Effector CD4-positive, alpha-beta T cell (primary cell): Measurements from ENCODE around the gene TUBA8.
"Not testable (repeated sequence)": the region's sequence is repeated elsewhere in the genome, so short reads cannot be mapped to it uniquely, and the experiment has no call there.

ENCODE experiments used
- DNase-seq: peaks from one replicate; pipeline ENCODE4 v3.0.0-alpha.2; 2020

TUBA8 gene

GRCh38 chr22:18136563-18137320 is 26.1 kb downstream of the TUBA8 start:
- DNase-seq, result no peak

- DNase-seq, result not testable (repeated sequence)
Measured at GRCh38 chr22:18141004-18141403, 30.4 kb downstream of the TUBA8 start.

DNA sequence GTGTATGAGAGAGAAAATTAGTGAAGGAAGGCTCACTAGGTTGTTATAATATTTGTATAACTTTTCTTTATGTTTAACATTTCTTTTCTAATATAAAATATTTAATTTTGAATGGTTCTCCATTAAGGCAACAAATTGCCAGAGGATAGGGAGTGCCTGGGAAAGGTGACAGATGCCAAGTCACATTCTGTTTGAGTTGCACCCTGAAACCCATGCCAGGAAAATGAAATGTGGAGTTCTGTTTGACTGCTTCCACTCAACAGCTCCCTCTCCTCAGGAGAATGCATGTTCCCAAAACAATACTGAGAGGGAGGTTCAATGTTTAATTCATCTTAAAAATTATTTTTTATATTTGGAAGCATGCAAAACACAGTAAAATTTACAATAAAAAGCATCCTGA is 33.5 kb downstream of the TUBA8 start:
- no peak for DNase-seq

DNA sequence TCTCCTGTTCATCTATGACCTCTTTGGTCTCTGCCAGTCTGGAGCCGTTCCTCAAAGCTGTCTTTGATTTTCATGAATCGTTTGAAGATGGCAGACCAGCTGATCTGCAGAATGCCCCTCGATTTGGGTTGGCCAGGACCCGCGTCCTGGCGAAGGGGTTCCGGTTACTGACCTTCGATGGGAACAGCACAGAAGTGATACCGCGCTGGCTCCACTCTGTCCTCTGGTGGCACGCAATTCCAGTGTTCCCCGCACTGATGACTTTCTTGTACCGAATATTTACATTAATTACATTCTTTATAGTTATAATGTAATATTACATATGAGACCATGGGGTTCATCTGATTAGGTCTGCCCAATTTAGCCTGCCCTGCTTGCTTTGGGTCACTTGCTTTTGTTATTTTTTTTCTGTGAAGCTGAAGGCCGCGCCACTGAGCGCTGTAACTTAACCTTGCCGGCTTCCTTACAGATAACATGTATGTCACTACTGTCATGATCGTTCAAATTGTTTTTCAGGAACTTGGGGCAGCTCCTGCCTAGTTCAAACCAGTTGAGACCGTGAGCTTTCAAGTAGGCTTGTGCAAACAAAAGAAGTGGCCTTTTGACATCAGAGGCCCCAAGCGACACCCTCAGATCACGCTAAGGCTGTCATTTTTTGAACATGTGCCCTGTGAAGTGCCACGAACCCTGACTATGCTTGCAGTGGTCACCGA is 35.2 kb downstream of the TUBA8 start:
- no peak for DNase-seq

GRCh38 chr22:18146389-18146753 is 35.8 kb downstream of the TUBA8 start:
- DNase-seq, result no peak

DNA sequence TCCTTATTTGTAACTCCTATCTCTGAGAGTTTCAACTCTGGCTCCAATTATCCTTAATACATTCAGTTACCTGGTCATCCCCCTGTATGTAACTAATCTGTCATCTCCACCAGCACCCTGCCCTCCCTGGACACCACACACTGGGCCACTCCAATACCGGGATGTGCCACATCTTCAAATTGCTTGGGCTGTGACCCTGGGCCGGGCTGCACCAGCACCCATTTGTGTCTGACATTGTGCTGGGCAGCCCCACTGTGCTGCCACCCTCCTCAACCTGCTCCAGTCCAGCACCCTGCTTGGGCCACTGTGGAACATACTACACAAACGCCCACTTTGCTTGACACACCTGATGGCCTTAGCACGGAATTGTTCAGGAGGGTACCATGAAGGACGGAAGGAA is 37.2 kb downstream of the TUBA8 start:
- no peak for DNase-seq

DNA sequence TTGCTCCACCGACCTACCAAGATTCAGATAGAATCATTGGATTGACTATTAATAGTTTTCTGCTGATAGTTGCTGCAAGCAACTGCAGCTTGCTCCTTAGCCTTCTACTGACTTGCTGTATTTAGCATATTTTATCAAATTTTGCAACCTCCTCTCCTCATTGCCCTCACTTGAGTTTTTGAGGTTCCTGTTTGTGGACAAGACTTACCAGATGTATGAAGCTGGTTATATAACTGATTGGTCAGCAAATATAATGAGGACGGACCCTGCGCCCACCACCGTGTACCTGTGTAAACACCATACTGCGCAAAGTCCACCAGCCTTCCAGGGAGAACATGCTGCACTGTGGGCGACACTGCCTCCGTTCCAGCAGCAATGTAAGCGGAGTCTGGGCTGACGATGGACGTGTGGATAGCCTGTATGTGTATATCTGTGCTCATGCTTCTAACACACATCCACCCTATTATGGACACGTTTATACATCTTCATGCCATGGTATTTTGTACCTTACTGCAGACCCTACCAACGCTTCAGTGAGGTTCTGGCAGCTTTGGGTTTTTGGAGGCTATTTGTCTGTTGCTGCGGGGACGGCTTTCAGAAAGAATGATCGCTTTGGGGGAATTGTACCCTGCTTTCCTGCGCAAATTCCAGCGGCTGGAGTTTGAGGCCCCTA is 37.8 kb downstream of the TUBA8 start:
- DNase-seq, result no peak

DNA sequence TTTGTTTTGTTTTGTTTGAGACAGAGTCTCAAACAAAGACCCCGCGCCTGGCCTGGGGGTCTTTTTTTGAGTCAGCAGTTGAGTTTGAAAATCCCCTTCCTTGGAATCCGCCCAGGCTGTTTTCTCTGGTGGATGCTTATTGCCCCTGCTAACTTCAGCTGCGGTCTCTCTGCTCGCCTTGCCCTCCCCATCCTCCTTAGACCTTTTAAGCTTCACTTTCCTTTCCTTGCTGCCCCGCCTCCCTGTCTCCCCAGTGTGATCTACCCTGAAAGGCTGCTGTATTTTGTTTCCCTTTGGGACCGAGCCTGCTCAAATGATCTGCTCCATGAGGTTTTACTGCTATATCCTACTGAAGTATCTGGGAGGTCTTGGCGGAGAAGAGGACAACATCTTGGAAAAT is 41.9 kb downstream of the TUBA8 start:
- peak; percentile 12 for DNase-seq

GRCh38 chr22:18154821-18155390 is 44.3 kb downstream of the TUBA8 start:
- DNase-seq, result no peak

DNA sequence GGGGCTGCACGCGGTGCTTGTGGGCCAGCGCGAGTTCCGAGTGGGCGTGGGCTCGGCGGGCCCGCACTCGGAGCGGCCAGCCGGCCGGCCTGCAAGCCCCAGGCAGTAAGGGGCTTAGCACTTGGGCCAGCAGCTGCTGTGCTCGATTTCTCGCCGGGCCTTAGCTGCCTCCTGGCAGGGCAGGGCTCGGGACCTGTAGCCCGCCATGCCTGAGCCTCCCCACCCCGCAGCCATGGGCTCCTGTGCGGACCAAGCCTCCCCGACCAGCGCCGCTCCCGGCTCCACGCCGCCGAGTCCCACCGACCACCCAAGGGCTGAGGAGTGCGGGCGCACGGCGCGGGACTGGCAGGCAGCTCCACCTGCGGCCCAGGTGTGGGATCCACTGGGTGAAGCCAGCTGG is 44.9 kb downstream of the TUBA8 start:
- not testable (repeated sequence) for DNase-seq

GRCh38 chr22:18156878-18157713 is 46.5 kb downstream of the TUBA8 start:
- peak; percentile 9 for DNase-seq

- DNase-seq, result no peak
Measured at GRCh38 chr22:18157714-18158028, 47.1 kb downstream of the TUBA8 start.

DNA sequence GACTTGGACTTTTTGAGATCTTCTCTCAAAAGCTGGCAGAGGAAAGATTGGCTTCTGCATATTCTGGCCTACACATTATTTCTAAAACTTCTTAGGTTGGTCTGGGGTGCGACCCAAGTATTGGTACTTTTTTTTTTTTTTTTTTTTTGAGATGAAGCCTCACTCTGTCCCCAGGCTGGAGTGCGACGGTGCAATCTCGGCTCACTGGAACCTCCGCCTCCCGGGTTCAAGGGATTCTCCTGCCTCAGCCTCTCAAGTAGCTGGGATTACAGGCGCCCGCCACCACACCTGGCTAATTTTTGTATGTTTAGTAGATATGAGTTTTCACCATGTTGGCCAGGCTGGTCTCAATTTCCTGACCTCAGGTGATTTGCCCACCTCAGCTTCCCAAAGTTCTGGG is 50.0 kb downstream of the TUBA8 start:
- DNase-seq, result not testable (repeated sequence)

- DNase-seq, result not testable (repeated sequence)
Measured at GRCh38 chr22:18163843-18164242, 53.2 kb downstream of the TUBA8 start.

GRCh38 chr22:18164584-18164983 is 54.0 kb downstream of the TUBA8 start:
- DNase-seq, result not testable (repeated sequence)

- not testable (repeated sequence) for DNase-seq
Measured at GRCh38 chr22:18165356-18165755, 54.7 kb downstream of the TUBA8 start.

- not testable (repeated sequence) for DNase-seq
Measured at GRCh38 chr22:18170284-18170683, 59.7 kb downstream of the TUBA8 start.

DNA sequence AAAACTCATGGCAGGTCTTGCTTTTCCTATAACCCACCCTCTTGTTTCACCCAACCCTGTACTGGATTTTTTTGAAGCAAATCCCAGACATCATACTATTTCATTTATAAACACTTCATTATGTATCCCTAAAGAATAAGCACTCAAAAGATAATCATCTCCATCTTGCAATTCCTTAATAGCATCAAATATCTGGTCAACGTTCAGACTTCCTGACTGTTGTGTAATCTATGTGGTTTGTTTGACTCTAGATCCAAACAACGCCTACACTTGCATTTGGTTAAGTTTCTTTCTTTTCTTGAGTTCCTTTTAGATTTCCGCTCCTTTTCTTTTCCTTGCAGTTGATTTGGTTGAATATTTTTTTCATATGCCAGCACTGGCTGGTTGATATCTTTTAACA is 61.6 kb downstream of the TUBA8 start:
- not testable (repeated sequence) for DNase-seq

- not testable (repeated sequence) for DNase-seq
Measured at GRCh38 chr22:18172776-18173175, 62.2 kb downstream of the TUBA8 start.

GRCh38 chr22:18173441-18173840 is 62.8 kb downstream of the TUBA8 start:
- not testable (repeated sequence) for DNase-seq
